Astrocyte of the spinal cord (primary cell): ENCODE results near the gene OR2AP1.
"Not testable (repeated sequence)": the region's sequence is repeated elsewhere in the genome, so short reads cannot be mapped to it uniquely, and the experiment has no call there.

Experiments used
- DNase-seq: peaks from one replicate; pipeline ENCODE4 v3.0.0; 2011; ENCODE audit warnings: low read depth, low spot score
- H3K4me3 ChIP-seq: 2 replicates; pipeline ENCODE4 v1.5.1; 2011; ENCODE audit warnings: low read depth, mild to moderate bottlenecking, low read length, moderate library complexity
- CTCF ChIP-seq: IDR thresholded peaks from 2 replicates; pipeline ENCODE4 v1.5.1; 2012; ENCODE audit warnings: low read depth, mild to moderate bottlenecking, low read length, inconsistent platforms
- in situ Hi-C: cut with HindIII; loops from 2 replicates; pipeline ENCODE4 v1.10.0; 2017; ENCODE audit warnings: low sequenced_read_pairs

Gene OR2AP1

DNA sequence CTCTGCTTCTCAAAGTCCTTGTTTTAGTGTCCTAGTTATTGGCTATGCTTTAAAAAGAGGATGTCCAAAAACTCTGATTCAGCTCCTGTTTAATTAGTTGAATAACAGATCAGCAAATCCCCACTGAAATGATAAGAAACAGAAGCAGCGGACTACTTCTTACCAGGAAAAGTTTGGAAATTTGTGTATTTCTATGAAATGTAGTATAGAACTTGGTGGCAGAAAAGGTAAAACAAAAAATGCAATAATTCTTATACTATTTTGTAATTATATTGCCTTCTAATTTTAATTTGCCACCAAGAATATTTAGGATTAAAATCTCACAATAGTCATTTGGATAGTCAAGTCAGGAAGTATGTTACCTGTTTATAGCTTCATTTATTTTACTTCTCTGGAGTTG is at the start of gene OR2AP1:
OR2AP1 (plus strand) TSS at position 301 of the 400 bp plus-strand sequence. CDS start 1,947 bp downstream, outside the sequence.
- TF ChIP-seq CTCF = no peak
- in situ Hi-C loops = no loop called here
- H3K4me3 ChIP-seq = no peak within 1 kb of the TSS
- no peak for DNase-seq

DNA sequence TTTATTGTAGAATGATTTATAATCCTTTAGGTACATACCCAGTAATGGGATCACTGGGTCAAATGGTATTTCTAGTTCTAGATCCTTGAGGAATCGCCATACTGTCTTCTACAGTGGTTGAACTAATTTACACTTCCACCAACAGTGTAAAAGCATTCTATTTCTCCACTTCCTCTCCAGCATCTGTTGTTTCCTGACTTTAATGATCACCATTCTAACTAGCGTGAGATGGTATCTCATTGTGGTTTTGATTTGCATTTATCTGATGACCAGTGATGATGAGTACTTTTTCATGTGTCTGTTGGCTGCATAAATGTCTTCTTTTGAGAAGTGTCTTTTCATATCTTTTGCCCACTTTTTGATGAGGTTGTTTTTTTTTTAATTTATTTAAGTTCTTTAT is 24.0 kb upstream of the OR2AP1 start:
- DNase-seq, in situ Hi-C loops, H3K4me3 ChIP-seq: not testable (repeated sequence)

DNA sequence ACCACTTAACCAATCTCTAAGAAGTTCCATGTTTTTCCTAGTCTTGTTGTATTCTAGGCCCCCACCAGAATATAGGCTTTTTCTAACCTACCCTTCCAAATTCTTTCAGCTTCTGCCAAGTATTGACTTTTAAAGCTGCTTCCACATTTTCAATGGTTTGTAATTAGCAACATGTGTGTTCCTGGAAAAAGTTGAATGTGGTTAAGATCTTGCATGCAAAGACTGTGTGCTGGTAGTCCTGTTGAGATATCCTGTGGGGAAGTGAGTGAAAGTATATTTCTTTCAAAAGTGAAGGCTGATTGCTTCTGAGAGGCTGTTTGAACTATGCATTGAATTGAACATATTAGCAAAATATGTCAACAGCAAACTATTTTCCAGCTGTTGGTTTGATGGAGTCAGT is 23.5 kb upstream of the OR2AP1 start:
- DNase-seq = no peak
- in situ Hi-C loops = no loop called here
- TF ChIP-seq CTCF = no peak
- H3K4me3 ChIP-seq = no peak overlapping the region

DNA sequence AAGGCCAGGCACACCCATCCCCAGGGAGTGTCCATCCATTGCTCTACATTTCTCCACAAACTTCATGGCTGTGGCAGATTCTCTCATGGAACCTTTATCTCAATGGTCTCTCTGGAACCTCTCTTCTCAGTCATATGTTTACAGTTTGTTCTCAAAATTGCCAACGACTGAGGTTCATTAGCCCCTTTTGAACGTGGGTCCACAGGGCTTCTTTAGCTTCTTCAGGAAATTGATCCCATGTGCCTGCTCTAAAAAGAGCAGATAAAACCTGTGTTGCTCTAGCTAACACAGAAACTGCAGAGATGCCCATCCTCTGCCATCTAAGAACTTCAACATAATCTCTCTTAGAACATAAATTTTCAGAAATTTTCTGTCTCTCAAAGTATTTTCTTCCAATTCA is 23.0 kb upstream of the OR2AP1 start, which contains the start of gene OR6C4:
OR6C4 (plus strand) TSS at position 301 of the 400 bp plus-strand sequence. CDS start 1,625 bp downstream, outside the sequence.
- TF ChIP-seq CTCF = no peak
- DNase-seq = no peak
- H3K4me3 ChIP-seq = no peak within 1 kb of the TSS
- in situ Hi-C loops = no loop called here

DNA sequence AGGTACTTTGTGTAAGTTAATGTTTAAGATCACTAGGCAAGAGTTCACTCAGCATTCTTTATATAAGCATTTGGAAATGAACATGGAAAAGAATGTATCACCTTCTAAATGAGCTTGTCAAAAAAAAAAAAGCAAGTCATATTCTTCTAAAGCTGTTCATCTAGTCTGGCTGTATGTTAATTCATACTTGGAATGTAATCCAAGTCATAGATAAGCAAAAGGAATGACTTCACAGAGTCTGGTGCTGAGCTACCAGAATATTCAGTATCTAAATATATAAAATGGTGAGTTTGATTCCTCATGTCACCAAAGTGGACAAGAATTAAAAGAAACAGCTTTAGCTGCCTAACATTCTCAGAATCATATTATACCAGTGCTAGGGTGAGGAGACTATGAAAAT is 18.0 kb upstream of the OR2AP1 start:
- H3K4me3 ChIP-seq = no peak overlapping the region
- in situ Hi-C loops = no loop called here
- TF ChIP-seq CTCF = no peak
- no peak for DNase-seq

GRCh38 chr12:55570060-55570459 is 2.2 kb upstream of the OR2AP1 start:
- DNase-seq, in situ Hi-C loops, H3K4me3 ChIP-seq: not testable (repeated sequence)

DNA sequence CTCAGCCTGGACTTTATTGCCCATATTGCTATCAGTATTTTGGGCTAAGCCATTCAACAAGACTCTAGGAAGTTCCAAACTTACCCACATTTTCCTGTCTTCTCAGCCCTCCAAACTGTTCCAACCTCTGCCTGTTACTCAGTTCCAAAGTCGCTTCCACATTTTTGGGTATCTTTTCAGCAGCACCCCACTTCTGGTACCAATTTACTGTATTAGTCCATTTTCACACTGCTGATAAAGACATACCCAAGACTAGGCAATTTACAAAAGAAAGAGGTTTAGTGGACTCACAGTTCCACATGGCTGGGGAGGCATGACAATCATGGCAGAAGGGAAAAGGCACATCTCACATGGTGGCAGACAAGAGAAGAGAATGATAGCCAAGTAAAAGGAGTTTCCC is 1.6 kb upstream of the OR2AP1 start:
- DNase-seq, H3K4me3 ChIP-seq, in situ Hi-C loops: not testable (repeated sequence)

DNA sequence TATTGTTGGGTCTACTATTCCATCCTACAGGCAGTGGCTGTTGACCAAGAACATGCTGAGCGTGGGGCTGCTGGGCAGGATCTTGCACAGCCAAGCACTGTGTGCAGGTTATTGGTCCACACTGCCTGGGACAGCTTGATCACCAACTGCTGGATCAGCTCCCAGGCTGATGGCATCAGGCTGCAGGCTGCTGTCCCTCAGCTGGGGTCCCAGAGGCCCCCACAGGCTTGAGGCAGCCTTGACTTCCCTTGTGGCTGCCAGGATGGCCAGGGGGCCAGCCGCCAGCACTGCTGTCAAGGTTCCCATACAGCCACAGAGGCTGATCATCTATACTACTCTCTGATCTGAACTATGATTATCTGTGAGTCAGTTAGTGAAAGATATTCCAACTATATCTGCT is 9.8 kb downstream of the OR2AP1 start:
- no peak for TF ChIP-seq CTCF
- DNase-seq = no peak
- in situ Hi-C loops = no loop called here
- H3K4me3 ChIP-seq = no peak overlapping the region
